Right lobe of liver (tissue), 6 donors: ENCODE results near the gene MAJIN. TPM values are rescaled to one million over a fixed set of nuclear protein-coding genes. Genes with fewer than 3 reads are reported as not detected.

Experiments
- ATAC-seq, 4 donors: fragments of 200-7000 bp; cut with Tn5 transposase; one replicate each; pipeline ENCODE4 v1.9.1; 2020; ENCODE audit warnings: mild to moderate bottlenecking in 4 of 4, moderate library complexity in 4 of 4
- DNase-seq, 3 donors: peaks; one replicate each; pipeline ENCODE4 v3.0.0-alpha.2; 2020
- H3K27ac ChIP-seq, 3 donors: fragments of 200-600 bp; one replicate each; pipeline ENCODE4 v1.8.0; 2022
- H3K27me3 ChIP-seq, 2 donors: fragments of 200-600 bp; one replicate each; pipeline ENCODE4 v1.8.0; 2022
- H3K36me3 ChIP-seq, 4 donors: fragments of 200-600 bp; sonication (generic) in 1 of 4; one replicate each; pipeline versions ENCODE4 v1.5.1 to v1.8.0; 2017 to 2022; ENCODE audit warnings: control low read depth in 1 of 4
- H3K4me1 ChIP-seq, 4 donors: fragments of 200-600 bp; sonication (generic) in 1 of 4; one replicate each; pipeline versions ENCODE4 v1.5.1 to v1.8.0; 2017 to 2022; ENCODE audit warnings: control low read depth in 1 of 4
- H3K4me3 ChIP-seq, 3 donors: fragments of 200-600 bp; one replicate each; pipeline ENCODE4 v1.8.0; 2022
- H3K9me3 ChIP-seq, 4 donors: fragments of 200-600 bp; sonication (generic) in 1 of 4; one replicate each; pipeline versions ENCODE4 v1.5.1 to v1.8.0; 2017 to 2022; ENCODE audit warnings: control low read depth in 1 of 4
- CTCF ChIP-seq, 4 donors: fragments of 200-600 bp in 3 of 4; fragments of 450-650 bp in 1 of 4; IDR thresholded peaks; one replicate each; pipeline versions ENCODE4 v1.5.1 to v1.8.0; 2016 to 2022; ENCODE audit warnings: antibody characterized with exemption in 4 of 4, mild to moderate bottlenecking in 2 of 4
- POLR2A ChIP-seq: fragments of 450-650 bp; IDR thresholded peaks from one replicate; pipeline ENCODE4 v1.6.1; 2017; ENCODE audit warnings: antibody characterized with exemption, mild to moderate bottlenecking
- WGBS: methylation state at CpG from one replicate; pipeline ENCODE4 v1.1.6; 2018; ENCODE audit warnings: low coverage, low lambda C conversion rate; ENCODE audit not compliant: insufficient coverage; ENCODE audit errors: missing lambda C conversion rate; 5-methylcytosine and 5-hydroxymethylcytosine counted together
- intact Hi-C, 2 donors: fragments of 100-400 bp; cut with DNase I; formaldehyde crosslinking; loops; one replicate each; pipeline versions ENCODE4 v1.11.2 to v1.14.1; 2022
- total RNA-seq, 6 experiments: library from RNA; depleted of rRNA in 2 of 6; stranded (reverse); fragments of >200 nt in 2 of 6; fragmentation: NEBNext Ultra II Directional in 3 of 6; extraction: Animal tissue kit (Norgen Biotek cat#: 25700) in 3 of 6; gene quantifications; one replicate each; pipeline versions ENCODE4 v1.1.0 to v1.2.4, GENCODE V29; 2016 to 2023
- donor health status: DM: no; HTN: yes; CAD: no.
- donor health status: DM: no; HTN: no; CAD: no.
- donor health status: DM: no; HTN: no; CAD: no.
- donor health status: DM: no; HTN: yes; CAD: no.
- donor health status: DM: no; HTN: yes; CAD: no.

MAJIN gene
- total RNA-seq, 6 experiments from 2014 or later = 0.33 to 0.86 TPM; not detected in 4

DNA sequence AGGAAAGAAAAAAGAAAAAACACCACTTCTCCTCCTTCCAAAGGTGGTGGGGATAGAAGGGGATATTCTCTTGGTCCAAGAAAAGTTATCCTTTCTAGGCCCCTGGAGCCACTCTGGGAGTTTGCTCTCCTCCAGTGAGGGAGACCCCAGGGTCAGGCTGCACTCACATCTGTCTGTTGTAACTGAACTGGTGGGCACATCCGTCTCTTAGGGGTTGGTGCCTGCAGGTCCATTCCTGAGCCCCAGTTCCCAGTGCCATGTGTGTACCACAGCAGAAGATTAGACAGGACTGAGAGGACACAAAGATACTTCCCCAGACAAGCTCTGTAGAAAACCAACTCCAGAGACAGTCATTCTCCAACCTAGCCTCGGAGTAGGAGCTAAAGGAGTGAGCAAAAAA is 51.8 kb downstream of the MAJIN start:
- Histone ChIP-seq H3K4me1 (peaks cover 0 to 18% (median 5%) of the 10 kb centered on the region in 4 donors), H3K4me3 (no peak overlapping the region), H3K9me3 (no peaks in the 10 kb centered on the region), H3K27ac (no peak overlapping the region), H3K27me3 (no peaks in the 10 kb centered on the region), H3K36me3 (no peaks in the 10 kb centered on the region)
- intact Hi-C loops = loop anchor here in 1 of 2 donors (10.0 kb wide), 1 partner anchor 65 kb away; no protein-coding TSS in a partner anchor
- ATAC-seq (no peak), DNase-seq (no peak)
- no peak for TF ChIP-seq CTCF (IDR thresholded peaks at IDR 0.05)
- TF ChIP-seq POLR2A = no peak
- 100% methylated on average over 1 of the region's 2 CpGs for WGBS

- Histone ChIP-seq H3K36me3 (no peaks in the 10 kb centered on the region), H3K9me3 (no peaks in the 10 kb centered on the region), H3K4me1 (peaks cover 0 to 18% (median 4%) of the 10 kb centered on the region in 4 donors), H3K27me3 (no peaks in the 10 kb centered on the region), H3K4me3 (no peak overlapping the region), H3K27ac (no peak overlapping the region)
- no peak for TF ChIP-seq POLR2A
- no peak for TF ChIP-seq CTCF (IDR thresholded peaks at IDR 0.05)
- DNase-seq = no peak
- 80% methylated on average over 8 of the region's 8 CpGs for WGBS
- ATAC-seq = no peak
- intact Hi-C loops = loop anchor here in 1 of 2 donors (10.0 kb wide), 1 partner anchor 65 kb away; no protein-coding TSS in a partner anchor
These were observed 52.3 kb downstream of the MAJIN start for GRCh38 chr11:64919627-64920026.

- Histone ChIP-seq H3K27ac (peak overlapping the region in 2 of 3 donors; percentile 52 to 57), H3K36me3 (peaks cover 0 to 14% (median 4%) of the 10 kb centered on the region in 4 donors), H3K27me3 (no peaks in the 10 kb centered on the region), H3K4me3 (peak overlapping the region; percentile 32 to 91 (median 48)), H3K4me1 (peaks cover 0 to 14% (median 4%) of the 10 kb centered on the region in 4 donors), H3K9me3 (no peaks in the 10 kb centered on the region)
- ATAC-seq = no peak
- TF ChIP-seq CTCF (IDR thresholded peaks at IDR 0.05) (peak in 3 of 4 donors; percentile 19 to 31 (median 24)), POLR2A (no peak)
- WGBS = 12% methylated on average over 4 of the region's 4 CpGs
- no peak for DNase-seq
- intact Hi-C loops = no loop called here
These were observed 53.9 kb downstream of the MAJIN start for GRCh38 chr11:64918017-64918416.

DNA sequence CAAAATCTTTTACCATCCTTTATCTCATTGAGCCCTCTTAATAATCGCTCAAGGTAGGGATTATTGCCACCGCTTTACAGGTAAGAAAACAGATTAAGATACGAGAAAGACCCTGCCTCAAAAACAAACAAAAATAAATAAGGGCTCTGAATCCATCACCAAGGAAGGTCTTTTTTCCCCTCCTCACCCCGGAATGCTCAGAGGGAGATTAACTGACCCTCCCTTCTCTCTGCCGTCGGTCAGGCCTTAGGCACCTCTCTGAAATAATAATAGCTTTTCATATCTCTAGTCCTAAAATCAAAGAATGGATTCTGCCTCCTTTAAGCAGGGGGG is 54.3 kb downstream of the MAJIN start:
- 2% methylated on average over 6 of the region's 6 CpGs for WGBS
- DNase-seq (no peak), ATAC-seq (no peak)
- Histone ChIP-seq H3K27me3 (no peaks in the 10 kb centered on the region), H3K36me3 (peaks cover 0 to 18% (median 5%) of the 10 kb centered on the region in 4 donors), H3K9me3 (no peaks in the 10 kb centered on the region), H3K27ac (peak overlapping the region in 2 of 3 donors; percentile 52 to 57), H3K4me3 (peak overlapping the region; percentile 32 to 91 (median 48)), H3K4me1 (peaks cover 0 to 14% (median 4%) of the 10 kb centered on the region in 4 donors)
- no peak for TF ChIP-seq CTCF (IDR thresholded peaks at IDR 0.05)
- no peak for TF ChIP-seq POLR2A
- intact Hi-C loops = no loop called here
